GM19397 (cell line): ENCODE data around the gene PALMD.

Experiments used
- ATAC-seq: cut with Tn5 transposase; IDR thresholded peaks from one replicate; pipeline ENCODE4 v1.9.1; 2021; ENCODE audit warnings: mild to moderate bottlenecking, moderate library complexity; ENCODE audit not compliant: unreplicated experiment

The PALMD gene

DNA sequence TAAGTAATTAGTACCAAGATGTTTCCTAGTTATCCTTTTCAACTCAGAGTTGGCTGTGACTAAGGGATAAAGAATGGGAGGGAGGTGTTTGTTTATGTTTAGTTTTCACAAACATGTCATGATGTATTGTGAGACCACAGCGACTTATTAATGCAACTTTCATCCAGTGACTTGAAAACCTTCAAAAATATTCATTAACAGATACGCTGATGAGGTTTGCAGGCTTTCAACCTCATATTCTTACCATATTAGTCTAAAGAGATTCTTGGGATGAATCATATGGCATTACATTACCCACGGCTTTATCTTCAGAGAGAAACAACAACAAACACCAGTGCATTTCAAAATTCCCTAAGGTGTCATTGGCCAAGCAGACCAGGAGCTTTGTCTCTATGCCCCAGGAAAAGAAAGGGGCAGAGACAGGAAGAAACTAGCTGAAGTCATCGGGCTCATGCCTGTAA lies 36.4 kb downstream of the PALMD start:
- no peak for ATAC-seq

DNA sequence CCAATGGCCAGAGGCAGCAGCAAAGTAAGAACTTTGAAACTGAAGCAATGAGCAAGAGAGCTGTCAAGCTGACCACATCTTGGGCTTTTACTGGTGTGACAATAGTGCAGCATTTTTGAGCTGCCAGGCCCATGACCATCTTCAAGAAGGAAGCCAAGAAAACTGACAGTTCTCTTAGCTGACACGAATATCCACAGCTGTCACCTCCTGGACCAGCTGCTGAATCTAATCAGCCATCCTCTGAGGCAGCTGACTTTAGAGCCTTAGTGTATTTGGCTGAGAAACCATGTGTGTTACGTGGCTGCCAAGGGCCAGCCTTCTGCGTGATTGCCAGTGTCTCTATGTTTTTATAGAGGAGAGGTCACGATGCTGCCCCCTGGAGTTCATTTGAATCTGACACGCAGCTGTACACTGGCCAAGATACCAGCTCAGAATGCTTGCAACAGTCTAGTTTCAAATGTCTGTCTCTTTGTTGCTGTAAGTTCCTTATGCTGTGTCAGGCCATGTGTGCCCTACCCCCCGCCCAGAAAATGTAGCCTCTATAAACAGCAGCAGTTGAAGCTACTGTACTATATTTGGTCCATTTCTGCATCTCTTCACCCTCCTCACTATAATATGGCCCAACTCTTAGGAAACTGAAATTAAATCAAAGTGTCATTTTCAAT lies 39.7 kb downstream of the PALMD start:
- ATAC-seq, result peak; percentile 79

DNA sequence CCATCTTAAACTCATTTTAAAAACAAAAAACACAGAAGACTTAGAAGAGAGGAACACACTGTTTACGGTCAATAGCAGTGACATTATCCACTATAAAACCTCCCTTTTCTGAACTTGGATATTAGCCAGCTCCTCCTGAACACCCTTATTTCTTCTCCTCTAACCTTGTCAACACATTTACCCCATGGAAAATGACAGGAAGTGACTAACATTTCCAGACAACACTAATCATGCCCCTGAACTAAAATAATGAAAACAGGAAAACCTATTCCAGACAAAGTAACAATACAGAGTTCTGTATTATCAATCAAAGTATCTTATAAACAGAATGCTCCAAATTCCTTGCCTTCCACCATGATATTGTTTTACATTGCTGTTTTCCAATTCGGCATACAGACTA lies 45.3 kb downstream of the PALMD start:
- no peak for ATAC-seq

DNA sequence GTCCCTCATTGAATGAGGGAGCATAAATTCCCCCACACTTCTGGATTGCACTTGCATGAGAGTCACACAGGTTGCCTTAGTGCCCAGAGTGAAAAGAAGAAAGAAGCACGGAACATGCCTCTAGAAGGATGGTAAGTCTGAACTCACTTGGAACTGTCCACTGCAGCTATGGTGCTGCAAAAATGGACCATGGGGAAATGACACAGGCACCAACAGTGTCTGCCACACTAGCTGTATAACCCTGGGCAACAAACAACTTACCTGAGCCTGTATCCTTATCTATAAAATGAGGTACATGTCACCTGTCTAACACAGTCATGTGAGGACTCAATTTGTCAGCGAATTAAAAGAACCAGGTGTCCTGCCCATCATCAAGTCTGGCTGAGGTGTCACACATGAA lies 50.7 kb downstream of the PALMD start:
- ATAC-seq, result no peak

DNA sequence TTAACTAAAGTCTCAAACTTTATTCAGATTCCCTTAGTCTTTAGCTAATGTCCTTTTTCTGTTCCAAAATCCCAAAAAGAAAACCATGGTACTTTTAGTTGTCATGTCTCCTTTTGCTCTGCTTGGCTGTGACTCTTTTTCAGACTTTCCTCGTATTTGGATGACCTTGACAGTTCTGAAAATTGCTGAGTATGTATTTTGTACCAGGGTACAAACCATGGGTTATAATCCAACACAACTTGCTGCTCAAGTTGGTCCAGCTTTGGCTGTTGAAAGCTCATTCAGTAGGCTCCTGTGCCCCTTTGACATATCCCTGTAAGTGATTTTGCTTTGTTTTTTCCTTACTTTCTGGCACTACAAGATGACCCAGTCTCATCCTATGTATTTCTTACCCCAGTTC lies 51.7 kb downstream of the PALMD start:
- ATAC-seq, result no peak

DNA sequence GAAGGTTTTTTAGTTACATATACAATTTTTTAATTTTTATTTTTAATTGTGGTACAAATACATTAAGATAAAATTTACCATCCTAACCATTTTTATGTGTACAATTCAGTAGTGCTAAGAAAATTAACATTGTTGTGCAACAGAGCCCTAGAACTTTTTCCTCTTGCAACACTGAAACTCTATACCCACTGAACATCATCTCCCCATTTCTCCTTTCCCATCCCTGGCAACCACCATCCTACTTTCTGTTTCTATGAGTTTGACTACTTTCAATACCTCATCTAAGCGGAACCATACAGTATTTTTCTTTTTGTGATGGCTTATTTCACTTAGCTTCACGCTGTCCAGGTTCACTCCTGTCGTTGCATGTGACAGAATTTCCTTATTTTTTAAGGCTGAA lies 54.1 kb downstream of the PALMD start:
- no peak for ATAC-seq

DNA sequence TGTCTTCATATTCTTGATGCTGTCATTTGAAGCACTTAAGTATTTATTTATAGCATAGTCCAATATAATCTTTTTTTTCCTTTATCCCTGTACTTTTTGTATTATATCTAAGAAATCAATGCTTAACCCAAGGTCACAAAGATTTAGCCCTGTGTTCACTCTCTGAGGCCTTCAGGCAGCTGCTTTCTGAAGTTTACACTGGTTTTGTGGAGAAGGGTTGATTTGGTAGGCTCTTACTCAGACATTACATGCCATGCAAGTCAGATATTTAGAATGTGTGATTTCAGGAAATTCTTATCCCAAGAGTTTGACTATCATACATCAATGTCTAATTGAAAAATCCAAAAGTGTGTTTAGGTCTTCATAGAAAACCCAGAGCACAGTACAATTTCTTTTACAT lies 56.3 kb downstream of the PALMD start:
- no peak for ATAC-seq

DNA sequence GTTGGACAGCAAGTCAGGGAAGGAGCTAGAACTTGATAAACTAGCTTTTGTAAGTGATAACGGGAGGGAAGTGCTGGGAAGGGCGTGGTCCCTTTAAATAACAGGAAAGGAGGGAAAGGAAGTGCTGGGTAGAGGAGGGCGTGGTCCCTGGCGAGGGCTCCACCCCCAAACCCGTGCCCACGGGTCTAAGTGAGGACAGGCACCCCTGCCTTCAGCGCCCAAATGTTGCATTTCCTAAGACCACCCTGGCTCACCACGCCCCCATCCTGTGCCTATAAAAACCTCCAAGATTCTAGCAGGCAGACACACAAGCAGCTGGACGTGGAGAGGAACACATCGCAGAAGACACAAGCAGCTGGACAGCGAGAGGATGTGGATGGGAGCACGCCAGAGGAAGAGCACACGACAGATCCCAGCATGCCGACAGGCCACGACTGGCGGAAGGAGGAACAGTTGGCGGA lies 58.5 kb downstream of the PALMD start:
- ATAC-seq, result no peak

DNA sequence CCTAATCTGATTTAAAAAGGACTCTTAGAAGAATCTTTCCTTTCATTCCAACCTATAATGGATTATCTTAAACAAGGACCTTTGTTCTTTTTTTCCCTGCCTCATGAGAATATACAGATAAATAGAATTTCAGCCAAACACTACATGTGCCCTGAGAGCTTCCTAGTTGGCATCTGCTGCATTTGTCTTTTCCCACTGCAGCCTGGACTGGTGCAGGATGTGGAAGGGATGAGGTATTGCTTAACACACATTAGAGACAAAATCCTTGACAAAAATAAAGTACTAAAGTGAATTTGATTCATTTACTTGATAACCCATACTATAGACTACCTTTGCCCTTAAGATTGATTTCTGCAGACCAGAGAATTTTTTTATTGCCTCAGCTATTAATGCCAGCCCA lies 59.5 kb downstream of the PALMD start:
- no peak for ATAC-seq

DNA sequence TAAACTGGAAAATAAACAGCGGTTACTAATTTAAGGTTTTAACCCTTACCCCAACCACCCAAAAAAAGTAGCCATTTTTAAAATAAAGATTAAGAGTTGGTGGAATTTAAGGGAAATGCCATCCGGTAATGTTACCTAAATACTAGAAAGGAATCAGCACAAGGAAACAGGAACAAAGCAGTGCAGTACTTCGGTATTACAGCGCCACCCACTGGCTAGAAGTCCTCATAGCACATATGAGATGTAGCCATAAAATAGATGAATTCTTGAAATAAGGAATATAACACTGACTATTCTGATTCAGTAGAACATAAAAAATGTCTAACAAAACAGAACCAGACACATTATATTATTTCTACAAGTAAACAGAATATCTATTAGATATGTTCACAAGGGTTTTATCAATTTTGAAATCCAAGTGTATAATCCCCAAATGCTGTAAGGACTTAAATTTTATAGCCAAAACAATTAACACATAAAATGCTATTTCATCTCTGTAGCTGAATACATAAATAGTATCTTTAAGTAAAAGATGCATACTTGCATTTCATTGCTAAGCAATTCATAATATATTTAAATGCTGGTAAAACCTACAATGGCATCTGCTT lies 61.7 kb downstream of the PALMD start:
- peak; percentile 74 for ATAC-seq

DNA sequence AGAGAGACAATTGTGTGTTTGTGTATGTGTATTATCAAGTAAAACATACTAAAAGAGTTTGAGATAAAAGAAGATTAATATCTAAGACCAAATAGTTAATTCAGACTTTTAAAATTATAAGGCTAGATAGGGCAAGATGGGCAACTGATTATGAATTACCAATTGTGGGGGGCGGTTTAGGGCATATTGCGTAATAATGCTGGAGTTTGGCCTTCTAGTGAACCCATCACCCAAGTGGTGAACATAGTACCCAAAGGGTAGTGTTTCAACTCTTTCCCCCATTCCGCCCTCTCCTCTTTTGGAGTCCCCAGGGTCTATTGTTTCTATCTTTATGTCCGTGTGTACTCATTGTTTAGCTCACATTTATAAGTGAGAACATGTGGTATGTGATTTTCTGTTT lies 65.1 kb downstream of the PALMD start:
- no peak for ATAC-seq

DNA sequence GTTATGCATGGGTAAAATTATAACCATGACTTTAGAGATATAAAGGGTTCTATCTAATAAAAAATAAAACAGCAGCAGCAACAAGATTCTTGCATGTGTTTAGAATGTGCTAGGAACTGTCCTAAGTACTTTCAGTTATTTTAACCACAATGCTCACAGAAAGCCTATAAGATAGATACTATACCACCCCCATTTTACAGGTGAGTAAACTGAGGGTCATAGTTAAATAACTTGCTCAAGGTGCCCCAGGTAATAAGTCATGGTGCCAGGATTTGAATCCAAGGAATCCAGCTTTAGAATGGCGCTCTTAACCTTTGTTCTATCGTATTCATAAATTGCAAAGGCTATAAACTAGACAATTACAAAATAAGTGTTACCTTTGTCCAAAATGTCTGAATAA lies 67.1 kb downstream of the PALMD start:
- no peak for ATAC-seq

DNA sequence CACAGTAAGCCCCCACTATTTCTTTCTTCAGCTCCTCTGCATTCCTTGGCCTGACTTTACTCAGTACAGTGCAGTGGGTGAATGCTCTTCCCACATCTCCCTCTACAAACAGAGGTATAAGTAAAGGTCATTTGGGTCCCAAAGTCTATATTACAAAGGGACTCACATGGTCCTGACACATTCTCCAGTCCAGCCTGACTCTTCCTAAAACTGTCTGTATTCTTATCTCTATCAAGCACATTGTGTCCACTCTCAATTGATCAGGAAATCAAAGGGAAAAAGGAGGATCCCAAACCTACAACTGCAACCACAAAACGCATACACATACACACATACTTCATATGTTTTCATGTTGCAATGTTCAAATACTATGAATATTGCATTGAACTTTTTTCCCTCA lies 71.1 kb downstream of the PALMD start:
- no peak for ATAC-seq

DNA sequence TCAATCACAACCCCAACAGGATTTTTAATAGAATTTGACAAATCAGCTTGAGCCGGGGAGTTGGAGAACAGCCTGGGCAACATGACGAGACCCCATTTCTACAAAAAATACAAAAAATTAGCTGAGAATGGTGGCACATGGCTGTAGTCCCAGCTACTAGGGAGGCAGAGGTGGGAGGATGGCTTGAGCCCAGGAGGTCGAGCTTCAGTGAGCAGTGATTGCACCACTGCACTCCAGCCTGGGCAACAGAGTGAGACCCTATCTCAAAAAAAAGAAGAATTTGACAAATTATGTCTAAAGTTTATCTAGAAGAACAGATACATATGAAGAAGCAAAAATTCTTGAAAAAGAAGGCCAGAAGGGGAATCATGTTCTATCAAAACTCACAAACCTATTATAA lies 77.3 kb downstream of the PALMD start:
- no peak for ATAC-seq

DNA sequence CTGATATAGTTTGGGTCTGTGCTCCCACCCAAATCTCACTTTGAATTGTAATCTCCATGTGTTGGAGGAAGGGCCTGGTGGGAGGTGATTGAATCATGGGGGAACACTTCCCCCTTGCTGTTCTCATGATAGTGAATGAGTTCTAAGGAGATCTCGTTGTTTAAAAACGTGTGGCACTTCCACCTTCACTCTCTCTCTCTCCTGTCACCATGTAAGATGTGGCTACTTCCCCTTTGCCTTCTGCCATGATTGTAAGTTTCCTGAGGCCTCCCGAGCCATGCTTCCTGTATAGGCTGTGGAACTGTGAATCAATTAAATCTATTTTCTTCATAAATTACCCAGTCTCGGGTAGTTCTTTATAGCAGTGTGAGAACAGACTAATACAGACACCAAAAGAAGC lies 80.1 kb downstream of the PALMD start:
- no peak for ATAC-seq

DNA sequence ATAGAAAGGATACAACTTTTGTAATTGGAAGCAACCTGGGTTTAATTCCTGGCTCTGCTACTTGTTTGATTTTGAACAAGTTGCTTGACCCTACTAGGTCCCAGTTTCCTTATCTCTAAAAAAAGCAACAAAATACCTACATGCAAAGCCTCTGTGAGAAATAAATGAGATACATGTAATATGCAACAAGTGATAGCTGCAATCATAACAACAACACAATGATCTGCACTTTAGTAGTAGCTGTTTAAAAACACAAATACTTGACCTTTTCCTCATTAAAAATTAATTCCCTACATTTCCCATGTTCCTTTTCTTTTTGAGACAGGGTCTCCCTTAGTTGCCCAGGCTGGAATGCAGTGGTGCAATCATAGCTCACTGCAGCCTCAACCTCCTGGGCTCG lies 80.5 kb downstream of the PALMD start:
- ATAC-seq, result no peak

DNA sequence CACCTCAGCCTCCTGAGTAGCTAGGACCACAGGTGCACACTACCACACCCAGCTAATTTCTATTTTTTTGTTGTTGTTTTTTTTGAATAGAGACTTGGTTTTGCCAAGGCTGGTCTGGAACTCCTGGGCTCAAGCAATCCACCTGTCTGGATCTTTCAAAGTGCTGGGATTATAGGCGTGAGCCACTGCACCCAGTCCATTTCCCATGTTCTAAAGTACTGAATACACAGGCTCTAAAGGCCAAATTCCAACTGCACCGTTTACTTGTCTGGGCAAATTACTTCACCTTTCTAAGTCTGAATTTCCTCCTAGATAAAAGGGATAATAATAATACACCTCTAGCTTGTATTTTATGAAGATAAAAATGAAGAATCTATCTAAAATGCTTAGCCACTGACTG lies 80.9 kb downstream of the PALMD start:
- ATAC-seq, result no peak

DNA sequence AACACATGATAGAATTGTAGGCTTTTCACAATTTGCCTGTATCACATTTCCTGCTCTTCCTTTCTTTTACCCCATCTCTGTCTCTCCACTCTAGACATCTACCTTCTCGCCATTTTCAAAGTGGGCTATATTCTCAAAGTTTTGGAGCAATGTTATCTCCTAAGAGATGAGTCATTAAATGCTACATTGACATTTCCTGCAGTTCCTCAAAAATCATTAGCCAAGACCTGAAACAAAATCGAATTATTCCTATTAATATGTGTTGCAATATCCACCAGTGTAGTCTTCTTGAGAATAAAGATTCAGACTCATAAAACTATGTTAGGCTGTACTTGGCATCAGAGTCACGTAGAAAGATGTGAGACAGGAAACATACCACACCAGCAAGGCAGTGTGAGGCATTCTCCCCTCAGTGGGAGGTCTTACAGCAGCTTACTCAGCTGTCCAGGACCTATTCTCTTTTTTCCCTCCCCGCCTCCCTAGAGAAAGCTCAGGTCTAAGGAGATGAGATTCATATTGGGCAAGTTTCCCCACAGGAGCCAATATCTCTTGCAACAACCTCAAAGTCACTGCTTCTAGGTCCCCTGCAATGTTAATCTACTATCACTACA lies 81.8 kb downstream of the PALMD start:
- no peak for ATAC-seq

DNA sequence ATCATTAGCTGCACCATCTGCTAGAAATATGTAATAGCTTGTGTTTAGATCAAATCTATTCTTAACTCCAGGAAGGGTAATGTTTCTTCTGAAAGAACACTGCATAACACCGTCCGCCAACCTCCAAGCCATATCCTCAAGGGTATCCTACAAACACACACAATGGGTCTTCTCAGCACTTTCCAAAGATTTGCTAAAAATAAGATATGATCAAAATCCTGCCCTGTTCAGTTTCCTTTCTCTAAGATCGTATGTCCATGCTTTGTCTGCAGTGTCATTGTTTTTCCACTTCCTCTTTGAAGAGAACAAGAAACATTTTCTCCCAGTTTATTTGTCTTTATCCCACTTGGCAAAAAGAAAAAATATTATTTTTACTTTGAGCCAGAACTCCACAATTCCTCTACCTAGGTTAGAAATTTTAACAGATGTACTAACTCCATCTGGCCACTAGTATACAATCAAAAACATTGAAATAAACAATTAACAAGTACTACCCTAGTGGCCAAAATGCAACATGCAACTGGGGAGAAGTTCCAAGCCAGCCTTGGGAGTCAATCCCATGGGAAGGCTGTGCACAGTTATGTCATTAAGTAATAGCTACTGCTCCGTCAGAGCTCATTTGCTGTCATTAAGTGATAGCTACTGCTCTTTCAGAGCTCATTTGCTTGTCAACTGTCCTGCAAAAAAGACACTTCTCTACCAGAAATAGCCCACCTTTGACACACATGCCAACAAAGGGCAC lies 82.8 kb downstream of the PALMD start:
- no peak for ATAC-seq

DNA sequence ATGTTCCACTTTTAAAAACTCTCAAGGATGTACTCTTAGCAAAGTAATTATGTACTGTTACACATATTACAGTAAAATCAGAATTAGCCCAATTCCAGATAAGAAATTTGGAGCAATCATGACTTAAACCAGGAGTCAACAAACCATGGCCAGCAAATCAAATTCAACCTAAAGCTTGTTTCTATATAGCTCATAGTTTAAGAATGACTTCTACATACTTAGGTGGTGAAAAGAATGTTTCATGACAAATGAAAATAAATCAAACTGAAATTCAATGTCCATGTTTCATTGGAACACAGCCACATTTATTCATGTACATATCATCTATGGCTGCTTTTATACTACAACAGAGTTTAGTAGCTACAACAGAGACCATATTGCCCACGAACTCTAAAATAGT lies 85.5 kb downstream of the PALMD start:
- no peak for ATAC-seq

DNA sequence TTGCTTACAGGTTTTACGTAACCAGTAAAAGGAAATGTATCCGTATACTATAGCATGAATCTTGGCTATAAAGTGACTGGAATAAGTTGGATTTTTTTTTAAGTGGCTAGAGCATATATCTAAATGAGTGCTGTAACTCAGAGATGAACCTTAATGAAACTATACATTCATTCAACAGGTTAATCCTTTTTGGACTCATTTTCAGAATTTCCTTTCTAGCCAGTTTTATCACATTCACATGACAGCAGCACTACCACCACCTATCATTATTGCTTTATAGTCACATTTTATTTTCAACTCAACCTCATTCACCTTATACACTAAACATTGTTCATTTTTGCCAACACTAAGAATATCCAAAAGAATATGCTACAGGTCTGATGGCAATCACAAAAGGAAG lies 89.9 kb downstream of the PALMD start:
- ATAC-seq, result no peak

DNA sequence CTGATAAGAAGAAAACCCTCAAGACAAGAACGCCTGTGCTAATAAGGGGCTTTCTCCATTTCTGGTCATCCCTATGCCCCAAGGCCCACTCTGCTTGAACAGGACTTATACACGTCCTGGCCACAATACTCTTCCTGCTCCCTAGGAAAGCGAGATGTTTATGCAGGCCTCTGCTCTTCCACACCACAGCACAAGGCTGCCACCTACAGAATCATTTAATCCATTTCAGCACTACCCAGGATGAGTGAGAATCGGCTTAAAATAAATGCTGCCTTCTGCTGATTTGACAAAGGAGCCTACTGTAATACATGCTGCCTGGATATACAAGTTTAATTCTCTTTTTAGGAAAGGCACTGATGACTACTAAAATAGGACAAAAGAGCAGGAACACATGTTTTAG lies 91.1 kb downstream of the PALMD start:
- no peak for ATAC-seq
